ENCODE results near the gene RSPH10B.
"Not testable (repeated sequence)": the region's sequence is repeated elsewhere in the genome, so short reads cannot be mapped to it uniquely, and the experiment has no call there.

RSPH10B gene

GRCh38 chr7:5904726-5905125 lies 65.8 kb downstream of the RSPH10B start:
- not testable (repeated sequence) for DNase-seq (ENCODE audit: low spot score); H3K27ac ChIP-seq

GRCh38 chr7:5903002-5903401 lies 67.5 kb downstream of the RSPH10B start:
- not testable (repeated sequence) for H3K4me3 ChIP-seq; H3K27ac ChIP-seq; DNase-seq (ENCODE audit: low spot score)

More at GRCh38 chr7:5904726-5905125, 65.8 kb downstream of the RSPH10B start:
- H3K4me3 ChIP-seq = not testable (repeated sequence)

- peak within 1 kb of the TSS in 1 of 2 donors; percentile 51 for H3K27ac ChIP-seq
- DNase-seq (ENCODE audit: low spot score) = peak; percentile 78
- peak within 1 kb of the TSS; percentile 68 for H3K4me3 ChIP-seq
These were observed 71.8 kb downstream of the RSPH10B start, which contains the start of gene CCZ1 for GRCh38 chr7:5898480-5899224. CCZ1 (plus strand) TSS chr7:5898733; CDS start chr7:5898800, 67 bp downstream.

GRCh38 chr7:5897369-5897919 lies 73.0 kb downstream of the RSPH10B start:
- not testable (repeated sequence) for H3K27ac ChIP-seq; DNase-seq (ENCODE audit: low spot score); H3K4me3 ChIP-seq

GRCh38 chr7:5892498-5892897 lies 78.0 kb downstream of the RSPH10B start:
- Histone ChIP-seq H3K4me3 (no peak overlapping the region), H3K27ac (no peak overlapping the region)
- TF ChIP-seq CTCF (IDR thresholded peaks at IDR 0.05) = no peak
- no peak for DNase-seq (ENCODE audit: low spot score)

- DNase-seq (ENCODE audit: low spot score); H3K4me3 ChIP-seq; H3K27ac ChIP-seq: not testable (repeated sequence)
These were observed 80.2 kb downstream of the RSPH10B start for GRCh38 chr7:5890244-5890643.

- not testable (repeated sequence) for H3K4me3 ChIP-seq; DNase-seq (ENCODE audit: low spot score); H3K27ac ChIP-seq
These were observed 82.5 kb downstream of the RSPH10B start for GRCh38 chr7:5888021-5888420.

GRCh38 chr7:5884431-5884830 lies 86.1 kb downstream of the RSPH10B start:
- DNase-seq (ENCODE audit: low spot score); H3K27ac ChIP-seq; H3K4me3 ChIP-seq: not testable (repeated sequence)

- not testable (repeated sequence) for DNase-seq (ENCODE audit: low spot score); H3K4me3 ChIP-seq; H3K27ac ChIP-seq
These were observed 90.4 kb downstream of the RSPH10B start for GRCh38 chr7:5880106-5880505.

- not testable (repeated sequence) for DNase-seq (ENCODE audit: low spot score); H3K4me3 ChIP-seq; H3K27ac ChIP-seq
These were observed 90.9 kb downstream of the RSPH10B start for GRCh38 chr7:5879591-5879990.

All from coronary artery (tissue), 2 donors.